ENCODE data around the gene PIK3C2G. TPM values are rescaled to one million over a fixed set of nuclear protein-coding genes. Genes with fewer than 3 reads are reported as not detected.
"Not testable (repeated sequence)": the region's sequence is repeated elsewhere in the genome, so short reads cannot be mapped to it uniquely, and the experiment has no call there.

The PIK3C2G gene
- total RNA-seq, 2 experiments from 2014 or later: not detected

DNA sequence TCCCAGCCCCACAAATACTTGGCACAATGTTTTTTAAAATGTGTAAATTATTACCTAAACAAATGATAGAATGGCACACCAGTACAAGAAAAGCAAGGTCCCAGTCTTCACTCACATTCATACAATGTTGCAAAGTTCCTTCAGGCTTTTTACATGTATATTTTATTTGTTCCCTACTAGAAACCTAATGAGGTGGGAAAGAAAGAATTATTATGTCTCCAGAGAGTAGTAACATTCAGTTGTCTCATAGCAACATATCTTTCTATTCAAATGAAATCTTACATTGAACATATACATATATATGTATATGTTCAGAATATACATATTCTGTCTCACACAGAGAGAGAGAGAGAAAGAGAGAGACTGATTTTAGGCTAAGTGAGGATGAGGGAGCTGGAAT lies 391.3 kb downstream of the PIK3C2G start:
- POLR2A ChIA-PET: no interaction called here
- Mint-ChIP-seq H3K27me3 (no peaks in the 10 kb centered on the region), H3K27ac (no peak overlapping the region), H3K9me3 (peaks cover 3% of the 10 kb centered on the region), H3K4me1 (no peaks in the 10 kb centered on the region), H3K36me3 (no peaks in the 10 kb centered on the region), H3K4me3 (no peak overlapping the region)
- DNase-seq (no peak), ATAC-seq (ENCODE audit: low read depth) (no peak)

DNA sequence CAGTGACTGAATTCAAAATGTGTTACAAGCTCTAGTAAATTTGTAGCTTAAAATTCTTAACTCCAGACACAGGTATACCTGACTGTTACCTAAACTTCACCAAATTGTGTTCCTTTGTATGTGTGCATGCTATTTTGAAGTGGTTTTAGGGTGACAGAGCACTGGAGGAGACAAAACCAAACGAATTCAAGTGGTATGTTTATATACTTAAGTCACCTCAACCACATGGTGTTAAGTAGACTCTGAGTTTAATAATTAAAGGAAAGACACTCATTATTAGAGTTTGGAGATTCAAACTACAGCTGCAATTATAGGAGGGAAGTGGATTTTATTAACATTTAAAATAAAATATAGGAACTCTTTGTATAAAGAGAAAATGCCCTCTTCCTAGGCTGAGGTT lies 392.1 kb downstream of the PIK3C2G start:
- no peaks in the 10 kb centered on the region for H3K36me3 Mint-ChIP-seq

DNA sequence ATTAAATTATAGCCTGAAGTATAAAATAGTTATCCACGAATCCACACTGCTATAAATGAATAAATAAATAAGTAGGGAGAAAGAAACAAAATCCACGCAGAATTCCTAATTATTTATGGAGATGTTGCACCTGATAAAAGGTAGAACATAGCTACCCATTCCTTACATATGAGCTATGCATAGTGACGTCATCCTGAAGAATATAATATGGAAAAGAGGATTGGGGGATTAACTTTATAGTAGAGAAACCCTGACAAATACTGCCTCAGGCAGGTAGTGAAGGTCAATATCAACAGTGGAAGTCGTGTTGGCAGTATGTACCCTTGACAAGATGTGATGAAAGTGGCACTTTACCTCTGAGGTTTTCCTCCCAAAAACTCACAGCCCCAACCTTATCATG lies 394.0 kb downstream of the PIK3C2G start:
- DNase-seq (no peak), ATAC-seq (ENCODE audit: low read depth) (no peak)
- peaks cover 3% of the 10 kb centered on the region for H3K9me3 Mint-ChIP-seq
- H3K27me3 Mint-ChIP-seq: no peaks in the 10 kb centered on the region
- POLR2A ChIA-PET: no interaction called here
- no peak overlapping the region for H3K4me3 Mint-ChIP-seq
- H3K4me1 Mint-ChIP-seq: no peaks in the 10 kb centered on the region
- H3K27ac Mint-ChIP-seq: no peak overlapping the region
- H3K36me3 Mint-ChIP-seq: no peaks in the 10 kb centered on the region

More for the DNA sequence above, 392.1 kb downstream of the PIK3C2G start:
- Mint-ChIP-seq H3K4me1 (no peaks in the 10 kb centered on the region), H3K27me3 (no peaks in the 10 kb centered on the region), H3K9me3 (peaks cover 3% of the 10 kb centered on the region), H3K4me3 (no peak overlapping the region), H3K27ac (no peak overlapping the region)
- POLR2A ChIA-PET: no interaction called here
- DNase-seq: no peak
- no peak for ATAC-seq (ENCODE audit: low read depth)

DNA sequence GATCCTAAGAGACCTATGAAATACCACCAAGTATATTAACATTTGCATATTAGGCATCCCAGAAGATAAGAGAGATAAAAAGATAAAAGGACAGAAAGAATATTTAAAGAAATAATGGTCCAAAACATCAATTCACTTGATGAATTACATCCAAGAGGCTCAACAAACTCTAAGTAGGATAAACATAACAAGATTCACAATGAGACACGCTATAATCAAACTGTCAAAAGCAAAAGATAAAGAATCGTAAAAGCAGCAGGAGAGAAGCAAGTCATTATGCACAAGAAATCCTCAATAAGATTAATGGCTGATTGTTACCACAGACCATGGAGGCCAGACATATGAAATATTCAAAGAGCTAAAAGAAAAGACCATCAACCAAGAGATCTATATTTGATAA lies 396.9 kb downstream of the PIK3C2G start:
- H3K4me1 Mint-ChIP-seq: no peaks in the 10 kb centered on the region
- POLR2A ChIA-PET: no interaction called here
- no peaks in the 10 kb centered on the region for H3K36me3 Mint-ChIP-seq
- H3K27ac Mint-ChIP-seq: no peak overlapping the region
- ATAC-seq (ENCODE audit: low read depth) (no peak), DNase-seq (no peak)
- H3K27me3 Mint-ChIP-seq: no peaks in the 10 kb centered on the region
- H3K4me3 Mint-ChIP-seq: no peak overlapping the region
- H3K9me3 Mint-ChIP-seq: peaks cover 4% of the 10 kb centered on the region

DNA sequence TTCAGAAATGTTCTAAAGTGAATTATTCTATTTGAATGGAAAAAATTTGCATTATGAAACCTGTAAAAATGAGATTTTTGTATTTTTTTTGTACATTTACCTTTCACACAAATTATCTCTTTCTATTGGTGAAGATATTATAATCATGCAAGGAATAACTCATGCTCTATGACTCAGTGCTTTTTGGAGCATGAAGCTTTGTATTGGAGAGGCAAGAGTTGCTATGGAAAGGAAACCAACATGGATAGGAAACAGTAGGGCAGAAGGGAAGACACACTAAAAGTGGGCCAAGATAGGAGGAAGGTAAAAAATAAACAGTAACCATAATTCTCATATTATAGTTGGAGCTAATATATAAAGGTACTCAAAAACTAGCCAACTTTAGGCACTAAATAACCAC lies 397.5 kb downstream of the PIK3C2G start:
- no peaks in the 10 kb centered on the region for H3K27me3 Mint-ChIP-seq
- H3K4me1 Mint-ChIP-seq: no peaks in the 10 kb centered on the region
- H3K36me3 Mint-ChIP-seq: no peaks in the 10 kb centered on the region
- POLR2A ChIA-PET: no interaction called here
- DNase-seq (no peak), ATAC-seq (ENCODE audit: low read depth) (no peak)
- no peak overlapping the region for H3K4me3 Mint-ChIP-seq
- peaks cover 5% of the 10 kb centered on the region for H3K9me3 Mint-ChIP-seq
- H3K27ac Mint-ChIP-seq: no peak overlapping the region

DNA sequence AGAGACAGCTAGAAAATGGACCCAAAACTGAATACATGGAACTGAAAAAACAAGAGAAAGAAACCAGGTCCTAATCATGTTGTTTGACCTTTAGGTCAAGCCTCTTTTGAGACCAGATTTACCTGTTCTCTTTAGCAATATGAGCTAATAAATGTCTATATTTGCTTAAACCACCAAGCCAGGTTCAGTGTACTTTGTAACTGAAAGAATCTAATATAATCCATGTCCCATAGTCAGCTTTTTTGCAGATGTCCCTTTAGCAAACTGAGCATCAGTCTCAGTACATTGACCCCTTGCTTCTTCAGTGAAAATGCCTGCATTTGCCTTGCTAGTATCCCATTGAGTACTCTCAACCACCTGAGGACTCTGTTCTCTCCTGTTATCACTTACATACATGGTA lies 414.8 kb downstream of the PIK3C2G start:
- H3K27me3 Mint-ChIP-seq: no peaks in the 10 kb centered on the region
- no peak overlapping the region for H3K27ac Mint-ChIP-seq
- H3K36me3 Mint-ChIP-seq: no peaks in the 10 kb centered on the region
- H3K9me3 Mint-ChIP-seq: no peaks in the 10 kb centered on the region
- H3K4me1 Mint-ChIP-seq: no peaks in the 10 kb centered on the region
- ATAC-seq (ENCODE audit: low read depth) (no peak), DNase-seq (no peak)
- POLR2A ChIA-PET: no interaction called here
- no peak overlapping the region for H3K4me3 Mint-ChIP-seq

DNA sequence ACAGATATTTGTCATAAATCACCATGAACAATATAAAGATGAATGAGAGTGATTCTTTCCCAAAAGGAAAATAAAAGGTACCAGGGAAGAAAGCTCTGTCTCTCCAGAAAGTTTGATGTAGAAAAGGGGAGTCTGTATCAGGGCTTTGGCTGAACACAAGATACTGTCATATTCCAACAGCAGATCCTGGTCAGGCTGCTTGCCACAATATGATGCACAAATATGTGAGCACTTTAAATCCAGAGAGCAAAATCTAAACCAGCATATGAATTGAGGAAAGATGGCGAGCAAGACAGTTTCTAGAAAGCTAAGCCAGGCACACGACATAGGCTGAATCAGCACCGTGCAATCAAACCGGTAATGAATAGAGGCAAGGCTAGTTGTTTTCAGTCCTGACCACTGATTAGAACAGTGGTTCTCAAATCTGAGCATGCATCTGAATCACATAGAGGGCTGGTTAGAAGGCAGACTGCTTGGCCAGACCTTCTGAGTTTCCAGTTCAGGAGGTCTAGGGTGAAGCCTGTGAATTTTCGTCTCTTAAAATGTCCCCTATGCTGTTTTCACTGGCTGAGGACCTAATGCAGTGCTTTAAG lies 415.8 kb downstream of the PIK3C2G start:
- Mint-ChIP-seq H3K36me3 (no peaks in the 10 kb centered on the region), H3K27me3 (no peaks in the 10 kb centered on the region), H3K4me1 (no peaks in the 10 kb centered on the region), H3K27ac (no peak overlapping the region), H3K4me3 (no peak overlapping the region), H3K9me3 (no peaks in the 10 kb centered on the region)
- DNase-seq (no peak), ATAC-seq (ENCODE audit: low read depth) (no peak)
- POLR2A ChIA-PET: no interaction called here

DNA sequence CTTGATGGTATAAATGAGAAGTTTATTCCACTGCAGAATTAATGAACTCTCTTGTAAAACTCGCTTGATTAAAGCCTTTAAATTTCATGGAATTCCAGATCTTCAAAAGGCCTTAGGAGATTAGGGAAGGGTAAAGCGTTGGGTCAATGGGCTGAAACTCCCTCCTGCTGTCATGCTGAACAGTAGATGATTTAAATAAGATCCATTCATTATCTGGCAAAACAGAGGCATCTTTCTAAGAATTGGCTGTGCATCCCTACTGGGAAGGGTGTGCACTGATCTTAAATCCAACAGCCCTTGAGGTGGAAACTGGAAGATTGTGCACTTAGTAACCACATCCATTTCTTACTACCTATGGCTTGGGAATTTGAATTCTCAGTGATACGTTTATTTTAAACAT lies 420.5 kb downstream of the PIK3C2G start:
- H3K27ac Mint-ChIP-seq: no peak overlapping the region
- H3K4me1 Mint-ChIP-seq: no peaks in the 10 kb centered on the region
- POLR2A ChIA-PET: no interaction called here
- DNase-seq: no peak
- H3K4me3 Mint-ChIP-seq: no peak overlapping the region
- peaks cover 1% of the 10 kb centered on the region for H3K9me3 Mint-ChIP-seq
- H3K27me3 Mint-ChIP-seq: no peaks in the 10 kb centered on the region
- no peak for ATAC-seq (ENCODE audit: low read depth)
- H3K36me3 Mint-ChIP-seq: no peaks in the 10 kb centered on the region

DNA sequence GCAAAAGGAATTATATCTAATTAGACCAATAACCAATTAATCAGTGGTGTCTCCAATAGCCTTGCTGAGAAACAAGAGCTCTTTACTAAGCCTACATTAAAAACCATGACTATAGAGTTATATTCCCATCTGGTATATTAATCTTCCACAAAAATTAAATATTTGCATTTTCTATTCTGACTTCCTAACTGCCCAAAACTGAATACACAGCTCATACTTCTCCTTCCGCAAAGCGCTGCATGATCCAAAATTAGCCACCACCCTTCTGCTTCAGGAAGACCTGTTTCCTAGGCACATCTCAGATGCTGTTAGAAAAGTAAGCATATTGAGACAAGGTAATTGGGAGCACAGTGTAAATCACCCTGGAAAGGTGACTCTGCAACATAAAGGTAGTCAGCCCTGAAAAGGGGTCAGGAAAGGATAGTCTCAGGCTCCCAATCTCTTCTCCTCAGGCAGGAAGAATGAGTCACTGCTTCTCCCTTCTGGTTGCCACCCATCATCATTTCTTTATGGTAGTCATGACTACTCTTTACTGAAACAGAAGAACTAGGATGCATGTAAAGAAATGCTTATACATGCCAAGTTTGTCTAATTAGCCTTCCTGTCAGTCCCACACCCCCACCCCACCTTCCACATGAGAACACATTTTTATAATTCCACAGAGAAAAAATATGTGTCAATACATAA lies 422.2 kb downstream of the PIK3C2G start:
- Mint-ChIP-seq H3K9me3 (peaks cover 1% of the 10 kb centered on the region), H3K36me3 (no peaks in the 10 kb centered on the region), H3K4me1 (no peaks in the 10 kb centered on the region), H3K27ac (no peak overlapping the region), H3K27me3 (no peaks in the 10 kb centered on the region), H3K4me3 (no peak overlapping the region)
- no peak for ATAC-seq (ENCODE audit: low read depth)
- POLR2A ChIA-PET: no interaction called here
- DNase-seq: no peak

DNA sequence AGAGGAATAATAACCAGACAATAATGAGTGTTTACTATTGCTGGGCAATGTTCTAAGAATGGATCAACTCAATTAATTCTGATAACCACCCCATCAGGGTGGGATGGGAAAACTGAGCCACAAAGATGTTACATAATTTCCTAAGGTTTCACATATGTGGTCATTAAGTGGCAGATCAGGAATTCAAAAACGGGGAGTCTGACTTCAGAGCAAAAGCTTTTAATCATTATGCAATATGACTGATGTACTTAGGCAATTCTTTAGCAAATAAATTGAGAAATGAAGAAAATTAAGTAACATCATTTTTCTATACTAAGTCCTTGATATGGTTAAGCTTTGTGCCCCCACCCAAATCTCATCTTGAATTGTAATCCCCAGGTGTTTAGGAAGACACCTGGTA lies 423.1 kb downstream of the PIK3C2G start:
- no peak overlapping the region for H3K27ac Mint-ChIP-seq
- no peak for DNase-seq
- no peak overlapping the region for H3K4me3 Mint-ChIP-seq
- no peaks in the 10 kb centered on the region for H3K27me3 Mint-ChIP-seq
- no peaks in the 10 kb centered on the region for H3K36me3 Mint-ChIP-seq
- POLR2A ChIA-PET: no interaction called here
- peaks cover 1% of the 10 kb centered on the region for H3K9me3 Mint-ChIP-seq
- no peak for ATAC-seq (ENCODE audit: low read depth)
- H3K4me1 Mint-ChIP-seq: no peaks in the 10 kb centered on the region

DNA sequence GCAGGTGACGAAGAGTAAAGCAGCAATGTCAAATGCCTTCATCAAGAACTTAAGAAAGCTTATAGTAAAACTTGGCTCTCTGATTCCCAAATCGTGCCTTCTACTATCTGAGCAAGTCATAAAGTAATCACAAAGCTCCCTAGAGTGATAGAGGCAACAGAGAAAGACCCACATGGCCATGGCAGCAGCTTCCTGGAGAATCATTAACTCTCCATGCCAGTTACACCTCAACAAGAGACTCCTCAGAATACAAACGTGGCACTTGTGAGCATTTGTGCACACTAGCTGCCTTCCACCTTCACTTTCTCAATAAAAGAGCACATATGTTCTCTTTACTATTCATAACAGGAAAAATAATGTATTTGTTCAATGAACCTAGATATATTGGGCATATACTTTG lies 428.5 kb downstream of the PIK3C2G start:
- Mint-ChIP-seq H3K9me3 (peaks cover 3% of the 10 kb centered on the region), H3K4me1 (no peaks in the 10 kb centered on the region), H3K4me3 (no peak overlapping the region), H3K27ac (no peak overlapping the region), H3K36me3 (no peaks in the 10 kb centered on the region), H3K27me3 (no peaks in the 10 kb centered on the region)
- POLR2A ChIA-PET: no interaction called here
- ATAC-seq (ENCODE audit: low read depth): no peak
- no peak for DNase-seq

DNA sequence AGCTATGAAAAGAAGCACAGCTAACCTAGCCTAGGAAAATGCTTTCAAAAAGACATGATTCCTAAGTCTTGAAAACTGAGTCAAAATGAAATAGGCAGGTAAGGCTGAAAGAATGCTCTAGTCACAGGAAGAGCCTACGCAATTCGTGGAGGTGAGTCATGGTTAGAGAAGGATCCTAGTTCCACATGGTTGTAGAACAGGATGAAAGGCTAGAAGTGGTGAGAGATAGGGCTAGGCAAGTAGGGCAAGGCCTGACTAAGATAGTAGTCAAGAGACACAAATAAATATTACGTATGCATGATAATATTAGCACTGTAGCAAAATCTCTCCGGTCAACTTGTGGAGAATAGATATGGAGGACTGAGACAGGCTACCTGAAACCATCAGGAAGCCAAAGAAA lies 429.3 kb downstream of the PIK3C2G start:
- Mint-ChIP-seq H3K27ac (no peak overlapping the region), H3K4me3 (no peak overlapping the region), H3K4me1 (no peaks in the 10 kb centered on the region), H3K36me3 (no peaks in the 10 kb centered on the region), H3K27me3 (no peaks in the 10 kb centered on the region), H3K9me3 (peaks cover 3% of the 10 kb centered on the region)
- ATAC-seq (ENCODE audit: low read depth) (no peak), DNase-seq (no peak)
- POLR2A ChIA-PET: no interaction called here

DNA sequence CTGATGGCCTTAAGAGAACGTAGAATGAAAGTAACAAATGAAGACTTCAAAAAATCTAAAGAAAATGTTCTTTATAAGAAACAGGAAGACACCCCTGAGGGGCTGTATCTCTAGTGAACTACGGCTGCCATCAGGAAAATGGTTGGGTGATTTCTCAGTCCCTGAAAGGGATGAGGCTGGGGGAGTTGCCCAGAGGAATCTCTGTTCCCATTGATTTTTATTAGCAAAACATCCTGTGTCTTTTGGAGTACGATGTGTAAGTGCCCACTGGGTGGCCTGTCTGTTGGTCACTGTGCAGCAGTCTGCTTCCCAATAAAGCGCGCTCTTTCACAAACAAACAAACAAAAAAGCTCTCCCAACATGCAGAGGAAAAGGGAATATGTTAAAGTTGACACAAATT lies 432.7 kb downstream of the PIK3C2G start:
- H3K27ac Mint-ChIP-seq; H3K4me1 Mint-ChIP-seq; H3K27me3 Mint-ChIP-seq; POLR2A ChIA-PET; DNase-seq; H3K4me3 Mint-ChIP-seq; H3K9me3 Mint-ChIP-seq; ATAC-seq (ENCODE audit: low read depth); H3K36me3 Mint-ChIP-seq: not testable (repeated sequence)

DNA sequence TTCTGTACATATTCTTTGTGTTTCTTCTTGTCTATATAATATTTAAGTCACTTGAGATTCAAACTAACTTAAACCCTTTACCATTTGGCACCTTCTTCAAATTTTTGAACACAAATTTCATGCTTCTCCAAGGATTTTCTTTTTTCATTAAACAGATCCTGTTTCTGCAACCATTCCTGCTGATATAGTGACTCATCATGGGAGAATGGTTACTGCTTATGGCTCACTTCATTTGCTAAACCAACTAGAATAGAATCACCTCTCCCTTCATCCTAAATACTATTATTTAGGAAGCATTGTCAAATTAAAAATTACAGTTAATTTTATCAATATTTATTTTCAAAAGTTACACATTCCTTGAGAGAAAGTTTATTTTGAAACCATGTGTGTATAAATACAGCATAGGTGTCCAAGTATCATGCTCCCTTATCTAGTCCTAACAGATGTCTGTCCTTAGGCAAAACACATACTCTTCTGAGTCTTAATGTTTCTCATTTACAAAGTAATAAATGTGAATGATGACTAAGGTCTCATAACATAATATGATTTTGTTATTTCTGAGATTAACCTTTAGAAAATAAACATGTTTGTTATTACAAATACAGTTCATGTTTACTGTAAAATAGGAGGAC lies 435.8 kb downstream of the PIK3C2G start:
- DNase-seq (no peak), ATAC-seq (ENCODE audit: low read depth) (no peak)
- Mint-ChIP-seq H3K27ac (no peak overlapping the region), H3K9me3 (peaks cover 3% of the 10 kb centered on the region), H3K4me1 (no peaks in the 10 kb centered on the region), H3K4me3 (no peak overlapping the region), H3K36me3 (no peaks in the 10 kb centered on the region), H3K27me3 (no peaks in the 10 kb centered on the region)
- POLR2A ChIA-PET: no interaction called here
